HFFc6 (cell line): ENCODE results near the gene ITM2A. TPM values are rescaled to one million over a fixed set of nuclear protein-coding genes. Genes with fewer than 3 reads are reported as not detected.

Experiments used
- DNase-seq: peaks from one replicate; pipeline ENCODE4 v3.0.0-alpha.2; 2018
- H3K27ac Mint-ChIP-seq: 2 replicates; pipeline ENCODE4 v1.8.0; 2020; ENCODE audit warnings: mild to moderate bottlenecking, mixed read lengths
- H3K27me3 Mint-ChIP-seq: 2 replicates; pipeline ENCODE4 v1.8.0; 2021; ENCODE audit warnings: mild to moderate bottlenecking, moderate library complexity, mixed read lengths; ENCODE audit not compliant: insufficient read depth
- H3K36me3 Mint-ChIP-seq: 2 replicates; pipeline ENCODE4 v1.8.0; 2021; ENCODE audit warnings: low read depth, mixed read lengths
- H3K4me1 Mint-ChIP-seq: 2 replicates; pipeline ENCODE4 v1.8.0; 2020; ENCODE audit warnings: low read depth, mixed read lengths
- H3K4me3 Mint-ChIP-seq: 2 replicates; pipeline ENCODE4 v1.8.0; 2020; ENCODE audit warnings: mild to moderate bottlenecking, moderate library complexity, mixed read lengths
- H3K9me3 Mint-ChIP-seq: 2 replicates; pipeline ENCODE4 v1.8.0; 2020; ENCODE audit warnings: mild to moderate bottlenecking, mixed read lengths
- CTCF ChIP-seq: fragments of 200-600 bp; sonication (generic); IDR thresholded peaks from 2 replicates; pipeline ENCODE4 v1.5.0; 2021; ENCODE audit warnings: antibody characterized with exemption, mild to moderate bottlenecking
- total RNA-seq, 6 experiments: library from RNA; stranded (reverse); fragmentation: NEBNext Ultra II Directional; extraction: Animal tissue kit (Norgen Biotek cat#: 25700); gene quantifications; 2 replicates in 1 of 6; 3 replicates in 5 of 6; pipeline ENCODE4 v1.2.3, GENCODE V29; 2021

The ITM2A gene
- total RNA-seq, 6 experiments from 2014 or later, result not detected

GRCh38 chrX:79409657-79410056 lies 42.5 kb upstream of the ITM2A start:
- H3K27ac Mint-ChIP-seq, result no peak overlapping the region
- DNase-seq, result no peak
- TF ChIP-seq CTCF, result no peak
- peaks cover 5% of the 10 kb centered on the region; the same call in 1 of the 2 replicates for H3K9me3 Mint-ChIP-seq
- H3K4me1 Mint-ChIP-seq, result no peaks in the 10 kb centered on the region
- no peak overlapping the region for H3K4me3 Mint-ChIP-seq
- H3K36me3 Mint-ChIP-seq, result no peaks in the 10 kb centered on the region
- no peaks in the 10 kb centered on the region for H3K27me3 Mint-ChIP-seq

- H3K27me3 Mint-ChIP-seq, result no peaks in the 10 kb centered on the region
- no peaks in the 10 kb centered on the region for H3K4me1 Mint-ChIP-seq
- H3K4me3 Mint-ChIP-seq, result no peak overlapping the region
- H3K36me3 Mint-ChIP-seq, result no peaks in the 10 kb centered on the region
- no peak for DNase-seq
- TF ChIP-seq CTCF, result no peak
- no peak overlapping the region for H3K27ac Mint-ChIP-seq
- H3K9me3 Mint-ChIP-seq, result peaks cover 5% of the 10 kb centered on the region; the same call in 1 of the 2 replicates
Measured at GRCh38 chrX:79408623-79409322, 41.6 kb upstream of the ITM2A start.

GRCh38 chrX:79400623-79401022 lies 33.5 kb upstream of the ITM2A start:
- Mint-ChIP-seq H3K27me3 (no peaks in the 10 kb centered on the region), H3K36me3 (no peaks in the 10 kb centered on the region), H3K9me3 (peaks cover 5% of the 10 kb centered on the region; the same call in 1 of the 2 replicates), H3K27ac (no peak overlapping the region), H3K4me1 (no peaks in the 10 kb centered on the region), H3K4me3 (no peak overlapping the region)
- no peak for DNase-seq
- TF ChIP-seq CTCF, result no peak

- TF ChIP-seq CTCF, result no peak
- Mint-ChIP-seq H3K9me3 (no peaks in the 10 kb centered on the region), H3K4me3 (no peak overlapping the region), H3K36me3 (no peaks in the 10 kb centered on the region), H3K27me3 (no peaks in the 10 kb centered on the region), H3K4me1 (no peaks in the 10 kb centered on the region), H3K27ac (no peak overlapping the region)
- DNase-seq, result no peak
Measured at GRCh38 chrX:79375340-79375739, 8.2 kb upstream of the ITM2A start.

- Mint-ChIP-seq H3K4me1 (no peaks in the 10 kb centered on the region), H3K4me3 (no peak overlapping the region), H3K27me3 (no peaks in the 10 kb centered on the region; the same call in 1 of the 2 replicates), H3K27ac (no peak overlapping the region), H3K9me3 (peaks cover under 1% of the 10 kb centered on the region; the same call in 1 of the 2 replicates), H3K36me3 (no peaks in the 10 kb centered on the region)
- no peak for TF ChIP-seq CTCF
- no peak for DNase-seq
Measured at GRCh38 chrX:79371640-79372039, 4.5 kb upstream of the ITM2A start.
